MCF 10A (cell line): Measurements from ENCODE around the gene PPP2R3A. TPM values are rescaled to one million over a fixed set of nuclear protein-coding genes. Genes with fewer than 3 reads are reported as not detected.

Experiments used
- BruUV-seq: library from RNA; stranded (reverse); fragments of 400-500 nt; replicated peaks from 2 replicates; lab custom pipeline; 2021; lab: Mats Ljungman, UMichigan
- CTCF ChIA-PET: fragments of 300-600 bp; sonication (Branson Sonifier 250); formaldehyde crosslinking; extraction: SDS; loops from one replicate; lab custom pipeline; 2021; ENCODE audit warnings: antibody characterized with exemption, inconsistent platforms; lab: Yijun Ruan, JAX
- POLR2A ChIA-PET: fragments of 300-600, 350-650 bp; sonication (Branson Sonifier 250); formaldehyde crosslinking; extraction: SDS; loops from one replicate; lab custom pipeline; 2020; ENCODE audit warnings: antibody characterized with exemption, inconsistent platforms; lab: Yijun Ruan, JAX
- DNase-seq: peaks from one replicate; pipeline ENCODE4 v3.0.0-alpha.2; 2018; ENCODE audit not compliant: unreplicated experiment
- H3K27ac Mint-ChIP-seq: one replicate; pipeline ENCODE4 v1.8.0; 2022; ENCODE audit warnings: mild to moderate bottlenecking, low read depth, mixed read lengths; ENCODE audit not compliant: unreplicated experiment
- H3K27me3 Mint-ChIP-seq: one replicate; pipeline ENCODE4 v1.8.0; 2022; ENCODE audit warnings: mixed read lengths; ENCODE audit not compliant: insufficient read depth, unreplicated experiment
- H3K36me3 Mint-ChIP-seq: one replicate; pipeline ENCODE4 v1.8.0; 2022; ENCODE audit warnings: mild to moderate bottlenecking, moderate library complexity, mixed read lengths; ENCODE audit not compliant: insufficient read depth, unreplicated experiment
- H3K4me1 Mint-ChIP-seq: one replicate; pipeline ENCODE4 v1.8.0; 2022; ENCODE audit warnings: mixed read lengths; ENCODE audit not compliant: insufficient read depth, unreplicated experiment
- H3K4me3 Mint-ChIP-seq: one replicate; pipeline ENCODE4 v1.8.0; 2022; ENCODE audit warnings: mild to moderate bottlenecking, moderate library complexity, mixed read lengths; ENCODE audit not compliant: unreplicated experiment
- H3K9me3 Mint-ChIP-seq: one replicate; pipeline ENCODE4 v1.8.0; 2022; ENCODE audit warnings: mixed read lengths; ENCODE audit not compliant: unreplicated experiment
- CTCF ChIP-seq: fragments of 200-600 bp; IDR thresholded peaks from one replicate; pipeline ENCODE4 v1.8.0; 2022; ENCODE audit warnings: antibody characterized with exemption, mild to moderate bottlenecking; ENCODE audit not compliant: unreplicated experiment
- intact Hi-C: fragments of 100-400 bp; cut with micrococcal nuclease; formaldehyde crosslinking; loops from 2 replicates; pipeline ENCODE4 v1.14.1; 2022
- total RNA-seq: library from RNA; stranded (reverse); gene quantifications from 2 replicates; pipeline ENCODE4 v1.2.3, GENCODE V29; 2022

The PPP2R3A gene
- total RNA-seq, 1 experiment from 2014 or later = 7.5 TPM

GRCh38 chr3:135975053-135975452 lies 9.5 kb downstream of the PPP2R3A start:
- intact Hi-C loops = no loop called here
- H3K27me3 Mint-ChIP-seq = no peaks in the 10 kb centered on the region
- peaks cover 7% of the 10 kb centered on the region for H3K4me1 Mint-ChIP-seq
- no peaks in the 10 kb centered on the region for H3K36me3 Mint-ChIP-seq
- no peak overlapping the region for H3K4me3 Mint-ChIP-seq
- ChIA-PET POLR2A (interaction anchor here (1.3 kb wide), 1 partner anchor 9 kb away, joined by 10 read pairs; the partner anchor contains the start of gene PPP2R3A), CTCF (interaction anchor here (0.6 to 1.0 kb wide), 5 partner anchors 56 to 783 kb away, joined by 3 read pairs; no protein-coding TSS in a partner anchor)
- no peaks in the 10 kb centered on the region for H3K9me3 Mint-ChIP-seq
- no peak for TF ChIP-seq CTCF
- no peak for DNase-seq
- peak overlapping the region; percentile 22 for H3K27ac Mint-ChIP-seq
- BruUV-seq = no TSS peak

GRCh38 chr3:135975536-135975935 lies 10.0 kb downstream of the PPP2R3A start:
- intact Hi-C loops = no loop called here
- no peak for DNase-seq
- H3K9me3 Mint-ChIP-seq = no peaks in the 10 kb centered on the region
- no peaks in the 10 kb centered on the region for H3K36me3 Mint-ChIP-seq
- H3K27me3 Mint-ChIP-seq = no peaks in the 10 kb centered on the region
- ChIA-PET CTCF (interaction anchor here (0.6 to 1.0 kb wide), 4 partner anchors 57 to 782 kb away, joined by 3 read pairs; no protein-coding TSS in a partner anchor), POLR2A (interaction anchor here (1.3 kb wide), 1 partner anchor 9 kb away, joined by 10 read pairs; the partner anchor contains the start of gene PPP2R3A)
- H3K27ac Mint-ChIP-seq = no peak overlapping the region
- H3K4me3 Mint-ChIP-seq = no peak overlapping the region
- H3K4me1 Mint-ChIP-seq = peaks cover 2% of the 10 kb centered on the region
- TF ChIP-seq CTCF = no peak
- no TSS peak for BruUV-seq

GRCh38 chr3:135980343-135980742 lies 14.8 kb downstream of the PPP2R3A start:
- no TSS peak for BruUV-seq
- POLR2A ChIA-PET = no interaction called here
- no peak for TF ChIP-seq CTCF
- Mint-ChIP-seq H3K4me1 (peaks cover 21% of the 10 kb centered on the region), H3K4me3 (no peak overlapping the region), H3K27me3 (no peaks in the 10 kb centered on the region), H3K9me3 (no peaks in the 10 kb centered on the region), H3K36me3 (no peaks in the 10 kb centered on the region), H3K27ac (no peak overlapping the region)
- CTCF ChIA-PET = interaction anchor here (0.6 to 2.1 kb wide), 2 partner anchors 49 to 62 kb away, joined by 3 to 6 read pairs; no protein-coding TSS in a partner anchor
- DNase-seq = no peak
- intact Hi-C loops = no loop called here

GRCh38 chr3:135981701-135982403 lies 16.3 kb downstream of the PPP2R3A start:
- Mint-ChIP-seq H3K27me3 (no peaks in the 10 kb centered on the region), H3K9me3 (no peaks in the 10 kb centered on the region), H3K36me3 (no peaks in the 10 kb centered on the region), H3K27ac (no peak overlapping the region), H3K4me1 (peaks cover 21% of the 10 kb centered on the region), H3K4me3 (no peak overlapping the region)
- no peak for TF ChIP-seq CTCF
- CTCF ChIA-PET = interaction anchor here (1.1 to 2.1 kb wide), 2 partner anchors 61 to 87 kb away, joined by 3 to 6 read pairs; no protein-coding TSS in a partner anchor
- no peak for DNase-seq
- intact Hi-C loops = no loop called here
- POLR2A ChIA-PET = interaction anchor here (1.2 kb wide), 1 partner anchor 15 kb away, joined by 3 read pairs; no protein-coding TSS in a partner anchor
- BruUV-seq = no TSS peak
